T-helper 22 cell (primary cell): ENCODE results near the gene POU6F2.

Experiments
- DNase-seq: peaks from one replicate; pipeline ENCODE4 v3.0.0-alpha.2; 2020; ENCODE audit warnings: low read depth

The POU6F2 gene

GRCh38 chr7:39069896-39070881 lies 92.5 kb downstream of the POU6F2 start:
- no peak for DNase-seq

DNA sequence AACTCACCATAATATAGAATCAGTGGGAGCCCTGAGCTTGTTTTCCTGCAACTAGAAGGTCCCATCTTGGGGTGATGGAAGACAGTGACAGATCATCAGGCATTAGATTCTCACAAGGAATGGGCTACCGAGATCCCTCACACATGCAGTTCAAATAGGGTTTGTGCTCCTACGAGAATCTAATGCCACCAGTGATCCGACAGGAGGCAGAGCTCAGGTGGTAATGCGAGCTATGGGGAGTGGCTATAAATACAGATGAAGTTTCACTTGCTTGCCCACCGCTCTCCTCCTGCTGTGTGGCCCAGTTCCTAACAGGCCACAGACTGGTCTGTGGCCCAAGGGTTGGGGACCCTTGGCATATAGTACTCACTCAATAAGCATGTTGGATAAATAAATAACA lies 93.4 kb downstream of the POU6F2 start:
- no peak for DNase-seq

- DNase-seq = no peak
Measured at GRCh38 chr7:39073432-39073831, 95.7 kb downstream of the POU6F2 start.

DNA sequence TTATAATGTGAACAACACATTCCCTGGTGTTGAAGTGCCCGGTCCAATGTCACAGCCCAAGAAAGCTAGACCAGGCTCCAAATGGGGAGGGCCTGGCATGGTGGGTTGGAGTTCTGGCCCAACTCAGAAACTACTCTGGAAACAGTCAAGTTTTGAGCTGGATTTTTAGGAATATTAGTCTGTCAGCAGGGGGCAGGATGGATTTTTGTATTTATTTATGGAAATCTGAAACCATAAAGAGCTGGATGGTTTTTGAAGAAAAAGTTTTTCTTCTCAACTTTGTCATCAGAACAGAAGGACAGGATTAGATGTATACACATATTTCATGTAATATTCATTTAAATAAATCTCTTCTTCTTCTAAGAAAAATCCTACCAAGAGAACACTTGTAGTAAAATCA lies 97.5 kb downstream of the POU6F2 start:
- no peak for DNase-seq

DNA sequence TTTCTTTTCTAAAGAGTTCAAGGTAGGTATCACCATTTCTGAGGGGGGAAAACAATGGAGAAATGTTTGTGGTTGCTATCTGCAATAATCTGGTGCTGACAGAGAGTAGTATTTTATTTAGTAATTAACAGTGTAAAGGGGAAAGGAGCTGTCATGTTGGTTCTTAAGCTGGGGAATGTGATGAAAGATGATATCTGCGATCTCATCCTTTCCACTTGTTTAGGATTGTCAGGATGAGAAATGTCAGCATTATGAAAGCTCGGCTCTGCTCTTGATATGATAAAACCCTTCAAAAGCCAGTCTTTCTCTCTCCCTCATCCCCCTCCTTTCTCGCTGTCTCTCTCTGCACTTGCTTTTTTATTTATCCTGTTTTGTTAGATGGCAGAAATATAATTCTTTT lies 106.1 kb downstream of the POU6F2 start:
- no peak for DNase-seq

DNA sequence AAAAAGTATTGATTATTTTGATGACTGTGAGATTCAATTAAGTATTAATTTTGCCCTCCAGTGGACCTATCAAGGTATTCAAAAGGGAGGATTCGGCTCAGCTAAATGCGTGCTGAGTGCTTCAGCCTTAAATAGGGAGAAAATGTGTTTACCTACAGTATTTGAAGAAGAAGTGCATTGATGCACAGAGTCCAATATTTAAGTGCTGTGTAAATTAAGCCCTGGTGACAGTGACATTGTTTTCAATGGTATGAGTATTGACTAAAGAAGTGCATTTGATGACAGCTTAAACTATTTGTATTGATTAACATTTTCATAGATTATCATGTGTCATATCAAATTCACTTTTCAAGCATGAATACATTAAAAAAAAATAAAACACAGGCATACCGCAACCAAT lies 106.6 kb downstream of the POU6F2 start:
- DNase-seq = no peak

DNA sequence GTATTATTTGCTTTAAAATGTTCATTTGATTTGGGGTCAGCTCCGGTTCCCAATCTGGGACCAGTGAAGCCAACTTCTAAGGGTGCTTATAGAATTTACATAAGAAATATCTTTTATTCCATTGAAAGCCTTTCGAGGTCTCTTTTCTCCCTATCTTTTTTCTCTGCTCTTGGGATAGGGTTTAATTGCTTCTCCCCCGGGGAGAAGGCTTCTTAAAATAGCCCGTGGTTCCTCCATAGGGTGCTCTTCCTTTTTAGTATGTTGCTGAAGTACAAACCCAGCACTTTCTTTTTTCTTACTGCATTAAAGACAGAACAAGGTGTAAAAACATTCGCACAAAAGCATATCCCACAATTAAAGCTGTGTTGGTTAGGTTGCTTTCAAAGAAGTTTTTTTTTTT lies 107.5 kb downstream of the POU6F2 start:
- DNase-seq = no peak

DNA sequence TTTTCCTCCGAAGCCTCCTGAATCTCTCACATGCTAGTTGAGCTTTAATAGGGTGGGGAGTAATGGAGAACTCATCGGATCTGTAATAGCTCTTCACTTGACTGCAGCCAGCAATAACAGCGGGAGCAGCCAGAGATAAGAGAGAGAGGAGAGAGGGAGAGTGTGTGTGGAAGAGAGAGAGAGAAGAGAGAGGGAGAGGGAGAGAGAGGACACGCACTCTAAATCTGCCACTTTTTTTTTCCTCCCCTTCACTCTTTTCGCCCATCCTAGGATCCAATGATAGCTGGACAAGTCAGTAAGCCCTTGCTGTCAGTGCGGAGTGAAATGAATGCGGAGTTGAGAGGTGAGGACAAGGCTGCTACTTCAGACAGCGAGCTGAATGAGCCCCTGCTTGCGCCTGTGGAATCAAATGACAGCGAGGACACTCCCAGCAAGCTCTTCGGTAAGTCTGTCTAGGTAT lies 107.9 kb downstream of the POU6F2 start:
- no peak for DNase-seq

GRCh38 chr7:39086638-39087360 lies 109.1 kb downstream of the POU6F2 start:
- no peak for DNase-seq

- DNase-seq = no peak
Measured at GRCh38 chr7:39088730-39089593, 111.3 kb downstream of the POU6F2 start.

GRCh38 chr7:39091145-39091544 lies 113.4 kb downstream of the POU6F2 start:
- no peak for DNase-seq

DNA sequence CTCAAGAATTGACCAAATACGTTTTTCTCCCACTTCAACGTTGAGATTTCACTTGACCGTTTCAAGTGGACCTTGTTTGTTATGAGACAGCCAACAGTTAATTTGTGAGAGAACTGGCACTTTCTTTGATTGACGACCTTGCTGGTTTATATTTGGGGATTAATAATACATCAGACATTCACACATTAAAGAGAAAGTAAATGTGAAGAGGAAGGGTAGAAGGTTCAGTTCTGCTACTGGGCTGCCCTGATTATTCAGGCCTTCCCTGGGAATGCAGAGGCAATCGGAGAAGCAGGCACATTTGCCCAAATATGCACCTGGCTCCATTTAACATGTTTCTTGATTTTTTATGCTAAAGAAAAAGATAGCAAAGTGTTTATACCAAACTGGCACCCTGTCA lies 114.1 kb downstream of the POU6F2 start:
- no peak for DNase-seq

DNA sequence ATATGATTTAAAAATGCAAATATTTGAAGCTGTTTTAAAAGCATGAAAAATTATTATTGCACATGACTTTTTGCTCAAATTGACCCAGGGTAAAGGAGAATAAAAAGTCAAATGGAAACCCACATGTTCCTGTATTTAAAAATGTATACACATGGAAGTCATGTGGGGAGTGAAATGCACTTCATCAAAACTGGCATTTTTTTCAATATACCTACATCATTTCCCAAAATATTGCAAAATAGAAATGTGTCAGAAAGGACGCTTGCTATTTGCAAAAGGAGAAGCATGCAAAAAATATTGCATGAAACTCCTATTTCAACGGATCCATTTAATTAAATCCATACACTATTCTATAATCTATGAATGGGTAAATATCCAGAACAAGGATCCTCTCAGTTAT lies 117.0 kb downstream of the POU6F2 start:
- no peak for DNase-seq

DNA sequence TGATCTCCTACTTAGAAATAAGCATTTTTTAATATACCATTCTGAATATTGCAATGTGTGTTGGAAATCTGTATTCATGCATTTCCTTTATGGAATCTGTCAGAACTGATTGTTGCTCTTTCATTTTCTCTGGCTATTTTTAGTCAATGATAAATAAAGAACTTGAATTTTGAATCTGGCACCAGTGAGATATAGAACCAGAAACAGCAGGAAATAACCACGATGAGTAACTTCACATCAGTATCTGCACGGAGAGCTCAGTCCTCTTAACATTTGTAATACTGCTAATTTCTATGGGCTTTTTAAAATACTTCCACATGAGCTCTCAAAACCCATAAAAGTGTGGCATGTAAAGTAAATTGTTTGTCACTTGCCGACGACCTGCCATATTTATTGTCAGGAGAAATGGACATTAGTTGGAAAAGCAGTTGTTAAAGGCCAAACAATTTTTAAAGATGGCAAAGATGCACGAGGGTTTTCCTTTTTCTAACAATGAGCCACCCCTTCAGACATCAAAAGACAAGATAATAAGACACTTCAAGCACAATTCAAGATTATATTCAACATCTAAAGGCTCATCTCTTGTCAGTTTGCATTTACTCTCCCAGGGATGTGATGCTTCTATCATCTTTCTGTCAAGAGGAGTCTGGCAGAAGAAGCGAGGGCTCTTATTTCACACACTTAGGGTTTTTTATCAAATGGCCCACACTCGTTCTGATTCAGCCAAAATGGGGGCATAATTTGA lies 118.3 kb downstream of the POU6F2 start:
- no peak for DNase-seq

DNA sequence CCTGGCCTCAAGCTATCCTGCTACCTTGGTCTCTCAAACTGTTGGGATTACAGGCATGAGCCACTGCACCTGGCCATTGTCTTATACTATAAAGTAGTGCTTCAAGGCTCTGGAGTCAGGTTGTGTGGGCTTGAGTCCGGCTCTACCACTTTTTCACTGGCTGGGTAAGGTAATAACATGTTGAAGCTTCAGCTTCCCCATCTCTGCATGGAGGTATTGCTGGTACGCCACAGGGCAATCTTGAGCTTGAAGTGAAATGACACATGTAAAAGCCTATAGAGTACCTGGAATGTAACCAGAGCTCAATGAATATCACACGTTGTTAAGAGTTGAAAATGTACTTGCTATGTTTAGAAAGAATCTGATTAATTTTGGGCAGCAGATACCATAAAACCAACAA lies 120.8 kb downstream of the POU6F2 start:
- no peak for DNase-seq

- no peak for DNase-seq
Measured at GRCh38 chr7:39099146-39099545, 121.4 kb downstream of the POU6F2 start.

DNA sequence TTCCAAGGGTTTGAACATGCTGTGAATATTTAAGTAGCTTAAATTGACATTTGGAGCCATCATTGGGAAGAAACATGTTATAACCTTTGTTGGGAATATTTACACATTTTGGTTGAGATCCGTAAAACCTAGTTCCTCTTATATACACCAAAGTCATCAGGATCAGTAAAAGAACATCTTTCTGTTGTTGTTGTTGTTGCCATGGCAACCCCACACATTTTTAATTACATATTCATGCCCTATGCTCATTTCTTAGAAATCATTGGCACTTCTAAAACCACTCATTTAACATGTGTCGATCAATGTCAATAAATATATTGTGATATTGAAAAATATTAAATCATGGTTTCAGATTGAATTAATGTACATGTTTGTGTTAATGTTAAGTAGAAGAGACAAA lies 122.6 kb downstream of the POU6F2 start:
- DNase-seq = no peak

DNA sequence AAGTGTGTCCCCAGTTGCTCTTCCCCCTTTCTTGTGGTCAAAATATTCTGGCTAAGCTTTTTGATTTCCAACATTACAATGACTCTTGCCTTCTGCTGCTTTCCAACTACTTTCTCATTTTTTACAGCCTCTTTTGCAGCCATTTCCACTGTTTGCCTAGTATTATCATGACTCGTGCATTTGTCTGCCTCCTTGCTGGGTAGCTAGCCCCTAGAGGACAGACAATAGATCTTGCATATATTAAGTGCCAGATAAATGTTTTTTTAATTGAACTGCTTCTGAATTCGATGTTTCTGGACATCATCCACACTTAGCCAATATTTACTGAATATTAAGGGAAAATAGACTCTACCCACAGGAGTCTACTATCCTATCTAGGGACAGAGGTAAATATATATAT lies 124.5 kb downstream of the POU6F2 start:
- DNase-seq = no peak

DNA sequence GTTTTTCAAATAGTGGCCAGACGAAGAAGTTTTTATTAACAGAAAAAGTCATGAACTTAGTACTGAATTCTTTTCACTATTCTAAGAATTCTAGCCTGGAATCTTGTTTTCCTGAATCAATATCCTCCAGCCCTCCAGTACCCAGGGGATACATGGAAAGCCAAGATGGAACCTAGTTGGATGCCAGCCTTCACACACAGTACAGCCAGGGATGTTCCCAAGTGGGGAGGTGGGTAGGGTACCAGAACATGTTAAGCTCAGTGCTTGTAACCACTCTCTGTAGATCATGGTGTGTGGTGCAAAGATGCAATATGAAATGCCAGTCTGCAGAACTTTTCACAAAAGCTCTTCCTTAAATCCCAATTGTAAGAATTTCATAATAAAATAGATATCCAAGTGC lies 128.0 kb downstream of the POU6F2 start:
- DNase-seq = no peak

GRCh38 chr7:39125846-39126245 lies 148.1 kb downstream of the POU6F2 start:
- no peak for DNase-seq

GRCh38 chr7:39127058-39127457 lies 149.3 kb downstream of the POU6F2 start:
- no peak for DNase-seq
